Dermis lymphatic vessel endothelial cell (primary cell): ENCODE data around the gene ATG9A. TPM values are rescaled to one million over a fixed set of nuclear protein-coding genes. Genes with fewer than 3 reads are reported as not detected.

Source experiments
- total RNA-seq: library from RNA; depleted of rRNA; stranded (reverse); fragments of >200 nt; gene quantifications from 2 replicates; pipeline ENCODE4 v1.2.1, GENCODE V29; 2014

The ATG9A gene, protein sequence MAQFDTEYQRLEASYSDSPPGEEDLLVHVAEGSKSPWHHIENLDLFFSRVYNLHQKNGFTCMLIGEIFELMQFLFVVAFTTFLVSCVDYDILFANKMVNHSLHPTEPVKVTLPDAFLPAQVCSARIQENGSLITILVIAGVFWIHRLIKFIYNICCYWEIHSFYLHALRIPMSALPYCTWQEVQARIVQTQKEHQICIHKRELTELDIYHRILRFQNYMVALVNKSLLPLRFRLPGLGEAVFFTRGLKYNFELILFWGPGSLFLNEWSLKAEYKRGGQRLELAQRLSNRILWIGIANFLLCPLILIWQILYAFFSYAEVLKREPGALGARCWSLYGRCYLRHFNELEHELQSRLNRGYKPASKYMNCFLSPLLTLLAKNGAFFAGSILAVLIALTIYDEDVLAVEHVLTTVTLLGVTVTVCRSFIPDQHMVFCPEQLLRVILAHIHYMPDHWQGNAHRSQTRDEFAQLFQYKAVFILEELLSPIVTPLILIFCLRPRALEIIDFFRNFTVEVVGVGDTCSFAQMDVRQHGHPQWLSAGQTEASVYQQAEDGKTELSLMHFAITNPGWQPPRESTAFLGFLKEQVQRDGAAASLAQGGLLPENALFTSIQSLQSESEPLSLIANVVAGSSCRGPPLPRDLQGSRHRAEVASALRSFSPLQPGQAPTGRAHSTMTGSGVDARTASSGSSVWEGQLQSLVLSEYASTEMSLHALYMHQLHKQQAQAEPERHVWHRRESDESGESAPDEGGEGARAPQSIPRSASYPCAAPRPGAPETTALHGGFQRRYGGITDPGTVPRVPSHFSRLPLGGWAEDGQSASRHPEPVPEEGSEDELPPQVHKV
- 41.2 and 43.8 TPM in 2 replicates for total RNA-seq

DNA sequence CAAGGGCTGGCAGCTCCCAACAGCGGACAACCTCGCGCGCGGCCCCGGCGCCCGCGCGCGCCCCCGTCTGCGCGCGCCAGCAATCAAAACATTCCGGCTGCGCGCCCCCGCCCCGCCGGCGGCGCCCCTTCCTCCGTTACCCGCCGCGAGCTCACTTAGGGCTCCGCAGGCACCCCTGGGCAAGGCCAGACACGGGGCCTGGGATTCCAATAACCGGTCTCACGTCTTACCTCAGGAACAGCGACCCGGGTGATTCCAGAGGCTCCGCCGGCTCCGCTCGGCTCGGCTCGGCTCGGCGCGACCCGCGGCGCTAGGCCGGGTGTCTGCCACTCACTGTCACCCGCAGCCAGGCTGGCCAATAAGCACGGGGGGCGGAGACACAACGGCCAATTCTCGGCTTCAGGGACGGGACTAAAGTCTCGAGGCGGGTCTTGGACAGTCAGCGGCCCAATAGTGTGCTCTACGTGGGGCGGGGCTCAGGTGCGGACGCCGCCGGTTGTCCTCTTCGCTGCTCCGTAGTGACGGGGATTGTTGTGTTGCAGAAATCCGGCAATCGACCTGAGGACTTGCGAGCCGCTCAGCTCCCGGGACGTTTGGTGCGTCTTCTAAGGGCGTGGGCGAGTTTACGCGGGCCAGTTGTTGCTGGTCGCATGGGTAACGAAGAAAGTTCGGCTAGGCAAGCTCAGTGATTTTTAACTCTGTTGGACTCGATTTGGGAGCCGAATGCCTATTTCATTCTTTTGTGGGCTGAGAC lies at the start of gene ATG9A, which contains the start of gene ANKZF1:
ATG9A (minus strand) TSS at position 332 of the 754 bp plus-strand sequence. CDS start 1,612 bp downstream, outside the sequence.
ANKZF1 (plus strand) TSS at position 502 of the 754 bp plus-strand sequence. CDS start 452 bp downstream, outside the sequence.

DNA sequence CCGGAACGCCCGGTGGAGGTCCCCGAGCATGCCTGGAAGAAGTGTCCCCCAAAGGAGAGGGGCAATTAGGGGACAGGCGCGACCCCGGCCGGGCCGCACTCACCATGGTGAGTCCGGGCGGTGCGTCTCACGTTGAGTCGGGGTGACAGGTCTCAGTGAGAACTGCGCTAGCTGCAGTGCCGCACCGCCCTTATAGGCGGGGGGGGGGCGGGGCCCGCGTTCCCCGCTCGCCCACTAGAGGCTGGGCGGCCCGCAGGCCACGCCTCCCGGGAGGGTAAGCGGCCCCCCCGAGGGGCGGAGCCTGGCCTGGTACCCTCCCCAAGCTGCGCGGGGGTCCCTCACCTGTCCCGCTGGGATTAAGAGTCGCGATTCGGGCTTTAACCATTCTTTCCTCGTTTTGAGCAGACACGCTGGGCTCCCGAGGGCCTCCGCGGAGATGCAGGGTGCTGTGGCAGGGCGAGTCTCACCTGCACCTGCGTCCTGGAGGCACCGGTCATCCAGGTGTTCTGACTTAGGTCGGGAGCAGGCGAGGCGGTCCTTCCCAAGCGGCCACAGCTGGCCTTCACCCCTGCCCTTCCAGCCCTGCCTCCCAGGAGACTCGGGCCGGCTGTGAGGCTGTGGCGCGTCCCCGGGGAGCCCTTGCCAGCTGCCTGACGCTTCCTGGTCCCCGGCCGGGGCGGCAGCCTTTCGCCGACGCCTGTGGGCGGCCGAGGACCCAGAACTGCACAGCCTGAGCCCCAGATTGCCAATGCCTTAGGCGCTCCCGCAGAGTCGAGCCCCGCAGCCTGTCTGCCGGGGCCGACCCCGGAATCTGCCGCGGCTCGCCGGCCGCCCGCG lies 24.5 kb upstream of the ATG9A start, which contains the start of gene TUBA4A:
TUBA4A (minus strand) TSS at position 166 of the 837 bp plus-strand sequence; CDS start at position 106, 60 bp downstream.

DNA sequence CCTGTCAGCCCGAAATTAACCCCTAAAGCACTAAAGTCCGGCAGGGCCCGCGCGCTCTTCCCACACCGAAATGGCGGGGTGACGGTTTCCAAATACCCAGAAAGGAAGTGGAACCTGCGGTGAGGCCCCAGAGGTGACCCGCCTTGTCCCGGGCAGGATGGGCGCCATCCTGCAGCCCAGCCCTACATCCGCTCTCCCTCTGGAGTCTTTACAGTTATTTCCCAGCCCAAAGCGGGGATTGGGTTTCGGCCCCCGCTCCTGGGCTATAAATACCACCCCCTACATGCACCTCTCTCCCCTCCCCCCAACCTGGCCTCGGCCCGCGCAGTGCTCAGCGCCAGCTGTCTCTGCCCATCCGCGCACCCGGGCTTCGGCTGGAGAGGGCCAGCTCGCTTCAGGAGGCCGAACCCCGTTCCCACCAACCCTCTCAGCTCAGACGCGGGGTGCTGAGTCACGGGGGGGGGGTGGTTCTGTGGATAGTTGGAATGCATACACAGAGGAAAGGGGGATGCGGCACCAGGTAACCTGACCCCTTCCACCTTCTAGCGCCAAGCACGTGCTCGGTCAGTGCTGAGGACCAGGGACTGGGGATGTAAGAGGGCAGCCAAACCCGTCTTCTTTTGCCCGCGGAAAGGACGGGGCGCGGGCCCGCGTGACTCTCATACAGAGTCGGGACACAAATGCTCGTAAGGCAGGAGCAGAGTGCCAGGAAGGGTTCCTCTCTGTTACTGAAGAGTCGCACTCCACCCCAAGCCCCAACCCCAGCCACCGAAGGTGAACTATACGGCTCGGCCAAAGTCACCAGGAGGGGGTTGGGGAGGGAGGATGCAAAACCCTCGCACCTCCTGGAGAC lies 23.7 kb upstream of the ATG9A start, which contains the start of gene TUBA4B:
TUBA4B (plus strand) TSS at position 344 of the 853 bp plus-strand sequence; CDS start at position 509, 165 bp downstream.

DNA sequence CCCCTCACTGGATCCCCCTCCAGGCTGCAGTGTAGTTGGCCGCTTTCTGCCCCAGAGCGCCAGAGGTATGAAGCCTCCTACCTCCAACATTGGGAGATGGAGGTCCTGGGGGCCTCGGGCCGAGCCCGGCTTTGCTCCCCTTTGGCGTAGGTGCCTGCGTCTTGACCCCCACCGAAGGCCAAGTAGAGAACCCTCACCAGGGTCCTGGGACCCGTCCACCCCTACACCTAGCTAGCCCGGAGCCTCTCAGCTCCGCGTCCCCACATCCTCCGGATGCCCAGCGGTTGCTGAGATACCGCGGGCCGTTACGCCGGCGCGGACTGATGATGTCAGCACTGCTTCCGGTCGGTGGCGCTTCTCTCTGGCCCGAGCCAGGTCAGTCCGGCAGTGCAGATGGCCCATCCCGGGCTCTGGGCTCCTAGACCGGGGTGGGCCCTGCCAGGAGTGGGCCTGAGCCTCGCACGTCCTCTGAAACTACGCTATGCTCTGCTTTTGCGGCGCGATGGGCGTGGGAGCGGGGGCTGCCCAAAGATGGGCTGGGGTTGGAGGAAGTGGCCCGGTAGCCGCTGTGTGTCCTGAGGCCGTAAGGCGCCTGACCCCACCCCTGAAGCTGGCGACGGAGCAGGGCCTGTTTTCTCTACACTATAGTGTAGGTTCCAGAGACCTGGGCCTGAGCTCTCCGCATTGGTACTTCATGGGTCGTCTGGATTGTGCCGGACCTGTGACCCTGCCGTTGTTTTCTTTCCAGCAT lies 15.9 kb upstream of the ATG9A start, which contains the start of the genes GLB1L and STK16:
GLB1L (minus strand) TSS at position 297 of the 751 bp plus-strand sequence. CDS start 1,871 bp downstream, outside the sequence.
STK16 (plus strand) TSS at position 332 of the 751 bp plus-strand sequence. CDS start 521 bp downstream, outside the sequence.

DNA sequence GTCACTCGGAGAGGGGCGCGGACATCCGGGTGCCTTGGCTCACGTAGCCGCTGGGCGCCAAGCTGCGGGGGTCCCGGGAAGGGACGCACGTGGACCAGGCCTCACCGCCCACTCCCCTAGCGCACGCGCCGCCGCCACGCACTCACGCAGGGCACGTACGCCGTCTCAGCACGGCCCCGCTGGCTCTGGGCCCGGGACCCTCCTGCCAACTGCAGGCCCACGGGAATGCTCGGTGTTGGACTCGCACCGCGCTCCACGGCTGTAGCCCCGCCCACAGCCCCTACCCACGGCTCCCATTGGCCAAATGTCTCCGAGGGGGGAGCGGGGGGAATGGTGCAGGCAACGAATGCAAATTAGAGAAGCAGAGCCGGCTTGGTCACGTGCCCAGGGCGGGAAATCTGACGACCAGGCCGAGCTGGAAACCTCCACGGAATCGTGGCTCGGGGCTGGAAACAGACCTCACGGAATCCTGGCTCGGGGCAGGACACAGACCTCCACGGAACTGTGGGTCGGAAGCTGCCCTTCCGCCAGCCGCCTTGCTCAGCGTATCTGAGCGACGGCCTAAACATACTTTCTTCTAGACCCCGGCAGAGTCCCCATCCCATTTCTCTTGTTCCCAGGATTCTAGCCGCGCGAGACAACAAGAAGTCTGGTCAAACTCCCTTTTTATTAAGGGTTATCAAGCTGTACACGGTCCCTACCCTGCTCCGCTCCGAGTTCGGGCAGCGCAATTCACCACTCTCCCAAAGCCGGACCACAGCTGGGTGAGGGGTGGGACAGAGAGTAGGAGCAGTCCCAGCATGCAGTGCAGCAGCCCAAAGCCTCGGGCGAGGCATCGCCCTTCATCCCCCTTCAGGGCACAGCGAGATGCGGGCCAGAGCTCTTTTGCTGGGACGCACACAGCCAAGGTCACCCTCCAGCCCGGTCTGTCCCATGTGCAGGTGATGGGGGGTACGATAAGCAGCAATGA lies 10.4 kb downstream of the ATG9A start, which contains the start of gene ABCB6:
ABCB6 (minus strand) TSS at position 227 of the 970 bp plus-strand sequence. CDS start 285 bp downstream, outside the sequence.

DNA sequence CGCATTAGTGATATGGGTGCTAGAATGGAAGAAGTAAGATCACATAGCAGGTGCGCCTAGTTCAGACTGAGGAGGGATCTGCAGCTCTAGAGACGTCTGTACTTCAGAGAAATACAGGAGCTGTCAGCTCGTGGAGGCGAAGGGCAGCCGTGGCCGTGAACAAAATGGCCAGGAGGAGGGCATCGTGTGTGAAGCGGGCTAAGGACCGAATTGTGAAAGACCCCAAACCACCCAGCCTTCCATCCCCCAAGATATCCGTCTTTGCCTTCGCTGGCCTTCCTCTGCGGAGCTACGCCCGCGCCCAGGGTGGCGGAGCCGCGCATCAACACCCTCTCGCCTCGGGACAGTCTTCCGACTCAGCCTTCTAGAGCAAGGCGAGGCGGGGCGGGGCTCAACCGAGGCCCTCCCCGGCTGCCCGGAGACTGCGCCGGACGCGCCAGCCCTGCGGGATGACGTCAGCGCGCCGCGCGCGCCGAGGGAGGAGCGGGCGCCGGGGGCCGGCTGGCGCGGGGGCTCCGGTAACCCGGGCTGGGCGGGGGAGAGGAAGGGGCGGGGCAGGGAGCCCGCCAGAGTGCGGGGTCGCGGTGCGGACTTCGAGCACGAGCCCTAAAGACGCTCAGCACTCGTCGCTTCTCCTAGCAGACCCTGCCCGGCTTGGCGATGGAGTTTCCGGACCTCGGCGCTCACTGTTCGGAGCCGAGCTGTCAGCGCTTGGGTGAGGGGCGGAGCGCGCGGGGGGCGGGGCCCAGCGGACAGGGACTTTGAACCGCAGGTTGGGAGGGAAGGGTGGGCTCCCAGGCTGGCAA lies 22.9 kb downstream of the ATG9A start, which contains the start of gene ZFAND2B:
ZFAND2B (plus strand) TSS at position 455 of the 806 bp plus-strand sequence; CDS start at position 661, 206 bp downstream.

DNA sequence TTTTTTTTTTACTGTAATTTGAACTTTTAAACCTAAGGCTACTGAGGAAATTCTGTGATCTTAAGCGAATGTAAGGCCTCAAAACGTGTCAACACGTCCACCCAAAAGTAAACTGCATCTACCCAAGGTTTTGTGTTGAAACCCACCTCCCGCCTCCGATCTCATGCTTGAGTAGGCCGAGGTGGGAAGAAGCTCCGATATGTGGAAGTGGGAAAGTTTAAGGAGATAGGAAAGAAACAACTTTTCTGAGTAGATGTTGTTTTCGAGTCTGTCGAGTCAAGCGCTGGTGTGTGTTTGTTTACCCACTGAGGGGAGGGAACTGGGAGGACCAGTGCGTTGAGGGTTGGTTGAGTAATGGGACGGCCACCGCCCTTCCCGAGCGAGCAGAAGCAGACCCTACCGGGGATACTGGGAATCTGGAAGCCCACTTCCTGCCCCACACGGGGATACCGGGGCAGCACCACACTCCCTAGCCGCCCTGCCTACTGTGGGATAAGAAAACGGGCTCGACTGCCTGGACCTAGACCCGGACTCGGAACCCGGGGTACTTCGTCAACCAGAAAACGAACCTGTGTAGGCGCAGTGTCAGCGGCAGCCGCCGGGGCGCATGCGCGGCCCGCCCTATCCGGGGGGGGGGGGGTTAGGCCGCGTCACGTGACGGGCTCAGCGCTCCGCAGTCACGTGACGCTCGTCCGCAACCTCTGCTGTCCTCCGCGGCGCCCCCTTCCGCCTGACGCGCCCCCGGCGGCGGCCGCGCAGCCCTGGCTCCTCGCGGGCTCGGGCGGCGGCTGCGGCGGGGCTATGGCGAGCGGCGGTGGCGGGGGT lies 51.7 kb downstream of the ATG9A start, which contains the start of gene RETREG2:
RETREG2 (plus strand) TSS at position 724 of the 825 bp plus-strand sequence; CDS start at position 802, 78 bp downstream.

DNA sequence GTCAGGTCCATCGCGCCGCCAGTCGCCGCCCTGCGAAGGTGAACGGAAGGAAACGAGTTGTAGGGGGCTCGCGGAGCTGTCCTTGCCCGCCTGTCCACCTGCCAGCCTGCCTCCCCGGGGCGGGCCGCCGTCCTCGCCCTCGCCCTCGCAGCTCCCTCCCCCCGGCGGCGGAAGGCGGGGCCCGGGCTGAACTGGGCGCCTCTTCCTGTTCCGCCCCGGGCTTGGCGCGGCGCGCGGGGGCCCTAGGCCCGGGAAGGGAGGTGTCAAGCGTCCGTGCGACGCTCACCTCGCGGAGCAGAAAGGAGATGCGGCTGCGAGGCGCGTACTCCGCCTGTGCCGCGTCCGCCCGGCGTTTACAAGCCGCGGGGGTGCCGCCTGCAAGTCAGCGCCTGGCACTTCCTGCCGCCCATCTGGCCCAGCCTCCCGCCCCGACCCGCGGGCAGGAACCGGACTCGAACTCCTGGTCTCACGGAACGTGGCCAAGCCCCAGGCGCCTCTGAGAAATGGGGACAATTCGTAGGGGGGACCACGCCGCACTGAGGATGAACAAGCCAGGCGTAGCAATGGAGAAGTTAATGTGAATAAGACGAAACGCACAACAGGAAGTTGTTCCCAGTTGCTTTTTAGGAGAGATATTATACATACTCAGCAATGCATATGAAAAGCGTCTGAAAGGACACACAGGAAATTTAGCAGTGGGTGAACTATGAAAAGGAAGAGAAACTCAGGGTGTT lies 52.5 kb downstream of the ATG9A start, which contains the start of gene CNPPD1:
CNPPD1 (minus strand) TSS at position 108 of the 734 bp plus-strand sequence; CDS start at position 11, 97 bp downstream.

DNA sequence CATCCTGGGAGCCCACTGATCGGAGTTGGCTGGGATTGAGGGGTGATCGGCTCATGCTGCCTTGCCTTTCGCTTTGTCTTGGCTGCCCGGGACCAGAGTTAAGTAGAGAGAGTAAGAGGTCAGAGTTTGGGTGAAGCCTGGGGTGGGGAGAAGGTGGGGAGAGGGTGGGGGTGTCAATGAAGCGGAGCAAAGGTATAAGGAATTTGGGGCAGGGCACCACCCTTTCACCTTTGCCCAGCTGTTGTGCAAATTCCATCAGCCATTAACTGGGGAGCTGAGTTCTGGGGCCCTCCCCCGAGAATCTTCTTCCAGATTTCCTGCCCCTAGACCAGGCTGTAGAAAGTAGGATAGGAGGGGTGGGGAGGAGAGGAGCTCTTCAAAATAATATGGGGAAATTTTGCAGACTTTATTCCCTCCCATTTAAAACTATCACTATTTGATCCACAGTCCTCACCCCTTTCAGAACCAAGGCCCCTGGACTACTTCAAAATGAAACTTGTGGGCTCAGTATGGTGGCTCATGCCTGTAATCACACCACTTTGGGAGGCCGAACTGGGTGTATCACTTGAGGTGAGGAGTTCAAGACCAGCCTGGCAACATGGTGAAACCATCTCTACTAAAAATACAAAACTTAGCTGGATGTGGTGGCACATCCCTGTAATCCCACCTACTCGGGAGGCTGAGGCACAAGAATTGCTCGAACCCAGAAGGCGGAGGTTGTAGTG lies 59.3 kb downstream of the ATG9A start, which contains the start of gene SLC23A3:
SLC23A3 (minus strand) TSS at position 100 of the 725 bp plus-strand sequence; CDS start at position 55, 45 bp downstream.

Other genes starting within 250 kb of the ATG9A start
- not detected in 2 replicates for gene FEV, start 244.5 kb downstream of the ATG9A start, total RNA-seq
- gene CRYBA2, start 236.2 kb downstream of the ATG9A start, total RNA-seq, result not detected in 2 replicates
- not detected in 2 replicates for gene CFAP65, start 188.1 kb downstream of the ATG9A start, total RNA-seq
- gene IHH, start 168.7 kb downstream of the ATG9A start, total RNA-seq, result under 0.01 and 0.09 TPM in 2 replicates
- 17.4 and 18.0 TPM in 2 replicates for gene NHEJ1, start 68.8 kb downstream of the ATG9A start, total RNA-seq
- 0.54 and 1.2 TPM in 2 replicates for gene SLC23A3, start 59.6 kb downstream of the ATG9A start, total RNA-seq
- gene CNPPD1, start 52.7 kb downstream of the ATG9A start, total RNA-seq, result 22.7 and 28.3 TPM in 2 replicates
- 65.0 and 65.4 TPM in 2 replicates for gene RETREG2, start 51.4 kb downstream of the ATG9A start, total RNA-seq
- 19.2 and 30.6 TPM in 2 replicates for gene ZFAND2B, start 22.9 kb downstream of the ATG9A start, total RNA-seq
- gene ABCB6, start 10.7 kb downstream of the ATG9A start, total RNA-seq, result 18.7 and 25.5 TPM in 2 replicates
- gene ANKZF1, start 170 bp upstream of the ATG9A start, total RNA-seq, result 20.5 and 22.2 TPM in 2 replicates
- 3.0 and 4.1 TPM in 2 replicates for gene GLB1L, start 15.8 kb upstream of the ATG9A start, total RNA-seq
- 17.7 and 20.8 TPM in 2 replicates for gene STK16, start 15.8 kb upstream of the ATG9A start, total RNA-seq
- gene TUBA4B, start 23.6 kb upstream of the ATG9A start, total RNA-seq, result not detected in 2 replicates
- 10.2 and 11.3 TPM in 2 replicates for gene TUBA4A, start 24.3 kb upstream of the ATG9A start, total RNA-seq
- gene DNAJB2, start 49.7 kb upstream of the ATG9A start, total RNA-seq, result 20.8 and 21.1 TPM in 2 replicates
- not detected in 2 replicates for gene PTPRN, start 79.8 kb upstream of the ATG9A start, total RNA-seq
- gene RESP18, start 103.1 kb upstream of the ATG9A start, total RNA-seq, result not detected in 2 replicates
- 58.8 and 67.3 TPM in 2 replicates for gene DNPEP, start 158.3 kb upstream of the ATG9A start, total RNA-seq
- gene DES, start 188.7 kb upstream of the ATG9A start, total RNA-seq, result not detected in 2 replicates
- 0.54 TPM in 1 of 2 replicates, not detected in the other for gene SPEG, start 205.2 kb upstream of the ATG9A start, total RNA-seq